GM19023 (cell line): Measurements from ENCODE around the gene SIGLEC15.
A peak's percentile ranks its signal among the peaks of the same experiment; 100 is the strongest.

Experiments
- ATAC-seq: cut with Tn5 transposase; IDR thresholded peaks from one replicate; pipeline ENCODE4 v1.9.1; 2021; ENCODE audit warnings: mild to moderate bottlenecking, moderate library complexity; ENCODE audit not compliant: unreplicated experiment

Gene SIGLEC15

GRCh38 chr18:45874491-45875184, 49.2 kb downstream of the SIGLEC15 start:
- peak; percentile 90 for ATAC-seq

- ATAC-seq, result no peak
Observed at GRCh38 chr18:45876161-45876560, 50.7 kb downstream of the SIGLEC15 start.

- no peak for ATAC-seq
Observed at GRCh38 chr18:45877403-45877802, 51.9 kb downstream of the SIGLEC15 start.

- ATAC-seq, result peak; percentile 81
Observed at GRCh38 chr18:45879681-45880655, 54.5 kb downstream of the SIGLEC15 start.

GRCh38 chr18:45880876-45881558, 55.5 kb downstream of the SIGLEC15 start:
- ATAC-seq, result no peak

DNA sequence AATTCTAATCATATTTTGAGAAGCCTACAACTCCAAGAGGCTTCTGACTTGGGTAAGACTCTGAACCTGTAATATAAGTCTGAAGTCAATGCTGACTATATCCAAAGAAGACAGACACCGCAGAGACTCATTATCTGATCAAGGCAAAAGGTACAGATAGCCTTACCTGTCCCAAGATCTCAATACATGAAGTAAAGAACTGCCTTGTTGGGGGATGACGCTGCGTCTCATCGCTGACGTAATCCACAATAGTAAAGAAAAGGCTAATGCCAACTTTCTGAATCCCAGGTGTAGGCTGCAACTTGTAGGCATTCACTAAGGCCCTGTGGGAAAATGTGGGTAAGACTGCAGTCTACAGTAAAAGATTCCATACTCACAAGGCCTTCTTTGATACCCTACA, 62.1 kb downstream of the SIGLEC15 start:
- ATAC-seq, result no peak

DNA sequence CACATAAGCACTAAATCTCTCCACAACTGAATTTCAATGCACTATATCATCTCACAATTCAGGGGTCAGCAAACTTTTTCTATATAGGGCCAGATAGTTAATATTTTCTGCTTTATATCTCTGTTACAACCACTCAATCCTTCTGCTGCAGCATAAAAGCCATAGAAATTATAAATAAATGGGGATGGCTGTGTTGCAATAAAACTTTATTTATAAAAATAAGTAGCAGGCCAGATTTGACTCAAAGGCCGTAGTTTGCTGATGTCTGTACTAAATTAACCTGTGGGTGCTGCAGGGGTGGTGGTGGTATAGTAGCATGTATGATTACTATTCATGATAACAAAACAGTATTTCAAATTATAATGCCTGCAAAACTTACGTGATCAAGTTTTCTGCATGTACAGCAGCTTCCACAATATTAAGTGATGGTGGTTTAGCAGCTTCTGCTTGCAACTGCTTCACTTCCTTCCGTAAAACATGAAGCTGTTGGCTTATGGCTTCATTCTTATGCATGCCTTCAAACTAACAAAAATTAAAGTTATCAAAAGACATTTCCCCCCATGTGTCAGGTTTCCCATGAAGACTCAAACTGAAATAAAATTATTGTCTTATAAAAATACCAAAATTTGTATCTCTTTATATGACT, 64.1 kb downstream of the SIGLEC15 start:
- no peak for ATAC-seq

DNA sequence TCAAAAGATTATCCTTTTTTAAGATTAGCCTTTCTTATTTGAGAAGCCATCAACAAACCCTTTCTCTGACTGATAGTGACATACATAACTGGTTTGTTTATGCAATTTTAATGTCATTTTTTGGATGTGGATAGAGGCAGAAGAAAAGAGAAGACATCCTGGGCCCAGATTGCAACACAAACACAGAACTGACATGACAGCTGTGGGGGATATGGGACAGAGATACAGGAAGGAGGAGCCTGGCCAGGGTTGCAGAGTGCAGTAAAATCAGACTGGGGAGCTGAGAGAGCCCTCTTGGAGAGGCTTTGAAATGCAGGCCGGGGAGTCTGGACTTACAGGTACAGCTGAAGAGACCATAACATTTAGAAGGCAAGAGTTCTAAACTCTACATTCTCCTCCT, 65.1 kb downstream of the SIGLEC15 start:
- ATAC-seq, result no peak

DNA sequence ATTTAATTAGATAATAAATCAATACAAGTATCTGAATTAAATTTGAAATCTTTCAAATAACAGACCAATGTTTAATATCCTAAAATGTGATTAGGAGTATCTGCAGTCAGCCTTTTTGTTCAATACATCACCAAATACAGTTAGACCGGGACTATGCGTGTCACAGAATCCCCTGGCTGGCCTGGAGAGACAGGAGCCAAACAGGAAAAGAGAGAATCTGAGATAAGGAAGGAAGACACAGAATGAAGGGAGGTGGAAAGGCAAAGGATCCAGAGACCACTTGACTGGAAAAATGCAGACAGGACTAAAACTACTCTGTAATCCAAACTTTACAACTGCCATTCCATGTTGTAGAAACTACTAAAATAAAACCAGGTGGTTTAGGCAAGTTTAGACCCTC, 66.3 kb downstream of the SIGLEC15 start:
- no peak for ATAC-seq
